Vagina (tissue), 2 donors: Measurements from ENCODE around the gene TMCC2.

ENCODE experiments used
- POLR2A ChIP-seq, 2 donors: fragments of 450-650 bp; IDR thresholded peaks; one replicate each; pipeline ENCODE4 v1.6.1; 2017; ENCODE audit warnings: antibody characterized with exemption in 2 of 2, mild to moderate bottlenecking in 2 of 2, moderate library complexity in 2 of 2
- POLR2AphosphoS5 ChIP-seq, 2 donors: sonication (generic); formaldehyde crosslinking; IDR thresholded peaks; one replicate each; pipeline ENCODE4 v1.9.0; 2017; ENCODE audit warnings: antibody characterized with exemption in 2 of 2, mild to moderate bottlenecking in 2 of 2, low read depth in 1 of 2; ENCODE audit not compliant: insufficient read depth in 1 of 2
- TF ChIP-seq, protein P1 (sequence below), 3 experiments: fragments of 450-650 bp in 2 of 3; fragments of 200-600 bp in 1 of 3; sonication (generic) in 1 of 3; IDR thresholded peaks; one replicate each; pipeline ENCODE4 v1.5.1; 2017 to 2019; ENCODE audit warnings: antibody characterized with exemption in 3 of 3, mild to moderate bottlenecking in 2 of 3, moderate library complexity in 2 of 3

- TF ChIP-seq, protein P1, sequence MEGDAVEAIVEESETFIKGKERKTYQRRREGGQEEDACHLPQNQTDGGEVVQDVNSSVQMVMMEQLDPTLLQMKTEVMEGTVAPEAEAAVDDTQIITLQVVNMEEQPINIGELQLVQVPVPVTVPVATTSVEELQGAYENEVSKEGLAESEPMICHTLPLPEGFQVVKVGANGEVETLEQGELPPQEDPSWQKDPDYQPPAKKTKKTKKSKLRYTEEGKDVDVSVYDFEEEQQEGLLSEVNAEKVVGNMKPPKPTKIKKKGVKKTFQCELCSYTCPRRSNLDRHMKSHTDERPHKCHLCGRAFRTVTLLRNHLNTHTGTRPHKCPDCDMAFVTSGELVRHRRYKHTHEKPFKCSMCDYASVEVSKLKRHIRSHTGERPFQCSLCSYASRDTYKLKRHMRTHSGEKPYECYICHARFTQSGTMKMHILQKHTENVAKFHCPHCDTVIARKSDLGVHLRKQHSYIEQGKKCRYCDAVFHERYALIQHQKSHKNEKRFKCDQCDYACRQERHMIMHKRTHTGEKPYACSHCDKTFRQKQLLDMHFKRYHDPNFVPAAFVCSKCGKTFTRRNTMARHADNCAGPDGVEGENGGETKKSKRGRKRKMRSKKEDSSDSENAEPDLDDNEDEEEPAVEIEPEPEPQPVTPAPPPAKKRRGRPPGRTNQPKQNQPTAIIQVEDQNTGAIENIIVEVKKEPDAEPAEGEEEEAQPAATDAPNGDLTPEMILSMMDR (IDR thresholded peaks at IDR 0.05) = no peak
- no peak for TF ChIP-seq POLR2A (IDR thresholded peaks at IDR 0.05)
- no peak for TF ChIP-seq POLR2AphosphoS5 (IDR thresholded peaks at IDR 0.05; ENCODE audit: insufficient read depth in 1 of 2, low read depth in 1 of 2)
Observed at GRCh38 chr1:205271277-205271676, 43.5 kb downstream of the TMCC2 start.
